HEK293T (cell line): ENCODE results near the gene LNPEP.

Source experiments
- BHLHE40 ChIP-seq: fragments of 450-650 bp; IDR thresholded peaks from 2 replicates; pipeline ENCODE4 v1.6.1; 2016; ENCODE audit warnings: mild to moderate bottlenecking, moderate library complexity, borderline replicate concordance
- ELF4 ChIP-seq: fragments of 450-650 bp; IDR thresholded peaks from 2 replicates; pipeline ENCODE4 v1.6.1; 2017; ENCODE audit warnings: antibody characterized with exemption
- FOXA1 ChIP-seq: fragments of 450-650 bp; IDR thresholded peaks from 2 replicates; pipeline ENCODE4 v1.6.1; 2016; ENCODE audit warnings: mild to moderate bottlenecking
- FOXK2 ChIP-seq: fragments of 450-650 bp; IDR thresholded peaks from 2 replicates; pipeline ENCODE4 v1.6.1; 2016; ENCODE audit warnings: mild to moderate bottlenecking
- FOXM1 ChIP-seq: fragments of 450-650 bp; IDR thresholded peaks from 2 replicates; pipeline ENCODE4 v1.6.1; 2017; ENCODE audit warnings: mild to moderate bottlenecking, borderline replicate concordance
- HDGF ChIP-seq: fragments of 450-650 bp; IDR thresholded peaks from 2 replicates; pipeline ENCODE4 v1.6.1; 2017; ENCODE audit warnings: antibody characterized with exemption, borderline replicate concordance
- NFRKB ChIP-seq: fragments of 450-650 bp; IDR thresholded peaks from 2 replicates; pipeline ENCODE4 v1.6.1; 2016; ENCODE audit warnings: mild to moderate bottlenecking, moderate library complexity
- PKNOX1 ChIP-seq: fragments of 450-650 bp; IDR thresholded peaks from 2 replicates; pipeline ENCODE4 v1.6.1; 2016
- SP1 ChIP-seq: fragments of 450-650 bp; IDR thresholded peaks from 2 replicates; pipeline ENCODE4 v1.6.1; 2017
- SUZ12 ChIP-seq: fragments of 450-650 bp; IDR thresholded peaks from 2 replicates; pipeline ENCODE4 v1.6.1; 2016; ENCODE audit warnings: mild to moderate bottlenecking

- TF ChIP-seq FOXA1 (no peak), ELF4 (no peak), BHLHE40 (no peak), HDGF (no peak), FOXM1 (no peak), SP1 (no peak), FOXK2 (no peak), NFRKB (no peak), PKNOX1 (peak; percentile 69), SUZ12 (no peak)
These were observed at the start of gene LNPEP for GRCh38 chr5:96935559-96936430.
